HG03196 (cell line): Measurements from ENCODE around the gene GALNT18.

Experiments
- ATAC-seq: cut with Tn5 transposase; IDR thresholded peaks from one replicate; pipeline ENCODE4 v1.9.1; 2021; ENCODE audit not compliant: unreplicated experiment

The GALNT18 gene

GRCh38 chr11:11415901-11416300 is 205.9 kb downstream of the GALNT18 start:
- no peak for ATAC-seq

DNA sequence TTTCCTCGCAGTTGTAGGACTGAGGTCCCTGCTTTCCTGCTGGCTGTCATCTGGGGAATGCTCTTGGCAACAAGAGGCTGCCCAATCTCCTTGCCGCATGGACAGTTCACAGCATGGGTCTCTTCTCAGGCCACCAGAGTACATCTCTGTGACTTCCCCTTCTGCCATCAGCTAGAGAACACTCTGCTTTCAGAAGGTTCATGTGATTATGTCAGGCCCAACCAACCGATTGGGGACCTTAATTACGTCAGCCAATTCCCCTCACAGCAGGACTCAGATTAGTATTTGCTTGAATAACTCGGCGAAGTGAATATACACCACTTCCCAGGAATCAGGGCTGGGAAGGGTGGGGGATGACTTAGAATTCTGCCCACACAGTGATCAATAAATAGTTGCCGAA is 206.8 kb downstream of the GALNT18 start:
- no peak for ATAC-seq

DNA sequence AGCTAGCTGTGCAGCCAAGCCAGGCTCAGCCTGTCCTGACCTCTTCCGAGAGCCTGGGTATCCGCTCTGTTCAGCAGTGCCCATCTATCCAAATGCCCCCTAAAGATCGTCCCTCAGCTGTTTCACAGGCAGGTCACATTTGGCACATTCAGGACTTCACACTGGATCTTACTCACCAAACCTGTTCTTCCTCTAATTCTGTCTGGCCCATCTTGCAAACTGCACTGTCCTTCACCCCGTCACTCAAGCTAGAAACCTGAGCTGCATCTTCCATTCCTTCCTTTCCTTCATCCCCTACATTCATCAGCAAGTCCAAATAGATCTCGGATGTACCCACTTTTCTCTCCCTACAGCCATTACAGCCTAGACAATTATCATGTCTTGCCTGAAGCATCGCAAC is 208.0 kb downstream of the GALNT18 start:
- ATAC-seq = no peak

- no peak for ATAC-seq
Measured at GRCh38 chr11:11411401-11411985, 210.3 kb downstream of the GALNT18 start.

DNA sequence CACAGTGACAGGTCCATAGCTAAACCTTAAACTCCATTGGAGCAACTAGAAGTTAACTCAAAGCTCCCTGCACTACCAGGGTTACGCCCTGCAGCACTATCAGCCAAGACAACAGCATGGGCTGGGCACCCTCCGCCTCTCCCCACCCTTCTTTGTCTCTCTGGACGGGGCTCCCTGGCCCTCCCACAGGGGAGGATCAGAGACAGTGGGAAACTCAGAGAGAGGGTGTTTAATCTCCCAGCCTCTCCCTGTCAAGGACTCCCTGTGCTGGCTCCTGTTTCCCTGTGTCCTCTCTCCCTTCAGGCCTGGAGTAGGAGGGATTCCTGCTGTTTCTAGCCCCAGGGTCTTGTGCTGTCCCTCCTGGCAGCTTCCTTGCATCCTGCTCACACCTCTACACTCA is 211.9 kb downstream of the GALNT18 start:
- ATAC-seq = no peak

- no peak for ATAC-seq
Measured at GRCh38 chr11:11409224-11409623, 212.6 kb downstream of the GALNT18 start.

- no peak for ATAC-seq
Measured at GRCh38 chr11:11408436-11409221, 213.2 kb downstream of the GALNT18 start.

GRCh38 chr11:11407763-11408084 is 214.1 kb downstream of the GALNT18 start:
- no peak for ATAC-seq

DNA sequence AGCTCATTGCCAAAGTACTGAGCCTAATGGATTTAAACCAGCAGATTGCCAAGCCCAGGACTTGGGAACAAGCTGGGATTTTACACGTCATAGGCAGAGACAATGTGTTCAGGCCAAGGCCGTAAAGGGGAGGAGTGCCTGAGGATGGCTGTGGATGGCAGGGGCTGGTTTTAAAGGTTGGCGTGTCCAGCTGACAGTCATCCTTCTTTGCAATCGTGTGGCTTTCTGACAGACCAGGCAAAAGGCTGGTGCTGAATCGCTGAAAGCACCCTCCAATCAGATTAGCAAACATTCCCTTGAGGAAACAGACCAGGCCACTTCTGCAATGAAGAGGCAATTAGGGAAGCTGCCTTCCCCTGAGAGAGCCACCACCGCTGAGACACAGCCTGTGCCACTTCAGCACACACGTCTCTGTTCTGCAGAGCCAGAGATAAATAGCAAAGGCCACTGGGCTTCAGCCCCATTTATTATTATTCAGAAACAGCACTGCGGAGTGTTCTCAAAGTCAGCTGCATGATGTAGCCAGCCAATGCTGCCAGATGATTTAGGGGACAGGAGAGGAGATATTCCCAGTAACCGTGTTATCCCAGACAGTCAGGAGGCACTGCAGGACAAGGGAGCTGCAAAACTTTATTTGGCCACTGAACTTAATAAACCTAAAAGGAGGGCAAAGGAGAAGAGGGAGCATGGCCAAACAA is 214.6 kb downstream of the GALNT18 start:
- no peak for ATAC-seq

DNA sequence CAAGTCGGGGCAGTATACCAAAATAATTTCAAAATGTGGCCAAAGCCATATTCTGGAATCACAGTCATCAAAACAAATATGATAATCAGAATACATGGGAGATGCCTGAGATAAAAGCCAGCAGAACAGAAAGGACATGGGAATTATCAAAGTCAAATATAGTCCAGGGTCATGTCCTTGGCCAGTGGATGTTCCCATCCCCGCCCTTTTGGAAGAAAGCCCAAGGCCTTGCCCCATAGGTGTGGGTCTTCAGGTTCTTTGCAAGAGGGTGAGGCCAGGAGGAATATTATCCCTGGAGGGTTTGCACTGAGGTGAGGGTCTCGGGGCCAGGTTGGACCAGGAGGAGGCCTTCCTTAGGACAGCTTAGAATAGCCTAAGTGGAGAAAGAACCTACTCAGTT is 215.2 kb downstream of the GALNT18 start:
- no peak for ATAC-seq

- ATAC-seq = no peak
Measured at GRCh38 chr11:11403763-11404725, 217.8 kb downstream of the GALNT18 start.

GRCh38 chr11:11401960-11402535 is 219.8 kb downstream of the GALNT18 start:
- no peak for ATAC-seq

DNA sequence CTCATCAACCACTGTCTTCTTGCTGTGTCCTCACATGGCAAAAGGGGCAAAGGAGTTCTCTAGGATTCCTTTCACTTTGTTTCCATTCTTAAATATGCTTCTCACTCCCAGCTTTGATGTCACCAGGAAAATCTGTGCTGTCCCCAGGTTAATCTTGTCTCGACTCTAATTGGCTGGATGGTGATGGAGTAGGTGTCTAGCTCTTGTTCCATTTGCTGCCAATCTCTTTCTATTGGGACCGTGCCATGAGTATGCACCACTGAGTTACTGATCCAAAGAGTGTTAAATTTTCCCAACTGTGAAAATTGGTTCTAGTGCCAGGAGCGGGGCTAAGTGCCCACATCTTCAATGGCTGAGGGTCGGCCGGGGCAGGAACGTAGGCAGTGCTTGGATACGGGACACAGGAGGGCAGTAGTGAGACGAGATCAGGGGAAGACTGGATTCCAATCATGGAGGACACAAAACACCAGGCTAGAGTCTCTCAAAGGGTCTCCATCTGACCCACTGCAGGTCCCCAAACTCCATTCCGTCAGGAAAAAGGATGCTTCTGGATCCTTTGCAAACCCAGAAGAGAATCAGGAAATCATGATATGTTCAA is 221.1 kb downstream of the GALNT18 start:
- no peak for ATAC-seq

GRCh38 chr11:11400121-11400520 is 221.7 kb downstream of the GALNT18 start:
- no peak for ATAC-seq

GRCh38 chr11:11397781-11398180 is 224.0 kb downstream of the GALNT18 start:
- no peak for ATAC-seq

DNA sequence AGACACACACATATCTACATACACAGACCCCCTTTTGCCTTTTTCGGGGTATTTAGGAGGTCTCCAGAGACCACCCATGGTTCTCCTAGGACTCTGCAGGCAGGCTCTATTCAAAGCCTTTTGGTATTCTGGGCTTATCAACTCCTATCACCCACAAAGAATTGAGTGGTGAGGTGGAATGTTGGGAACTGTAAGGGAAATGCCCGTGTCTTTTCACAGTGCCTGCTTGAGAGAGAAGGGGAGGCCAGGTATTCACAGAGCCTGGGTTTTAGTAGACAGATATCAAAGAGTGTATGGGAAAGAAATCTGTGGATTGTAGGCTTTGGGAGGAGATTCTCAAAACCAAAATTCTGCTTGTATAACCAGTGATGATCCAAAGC is 224.8 kb downstream of the GALNT18 start:
- ATAC-seq = no peak

- ATAC-seq = no peak
Measured at GRCh38 chr11:11396301-11397035, 225.3 kb downstream of the GALNT18 start.

GRCh38 chr11:11395126-11395525 is 226.7 kb downstream of the GALNT18 start:
- ATAC-seq = no peak

- ATAC-seq = no peak
Measured at GRCh38 chr11:11394241-11394640, 227.6 kb downstream of the GALNT18 start.
